ENCODE measurements around the gene RUFY4.

RUFY4 gene

GRCh38 chr2:218069606-218070300 lies 700 bp downstream of the RUFY4 start:
- no peak for DNase-seq (ENCODE audit: low read depth)
- TF ChIP-seq CTCF (IDR thresholded peaks at IDR 0.05; ENCODE audit: control insufficient read depth, insufficient read depth, low read depth, low read length, missing control alignments), result no peak
- no peak overlapping the region for H3K4me3 ChIP-seq (ENCODE audit: control insufficient read depth, low read depth, low read length)

GRCh38 chr2:218070587-218070986 lies 1.5 kb downstream of the RUFY4 start:
- no peak for TF ChIP-seq CTCF (IDR thresholded peaks at IDR 0.05; ENCODE audit: control insufficient read depth, insufficient read depth, low read depth, low read length, missing control alignments)
- no peak overlapping the region for H3K4me3 ChIP-seq (ENCODE audit: control insufficient read depth, low read depth, low read length)
- DNase-seq (ENCODE audit: low read depth), result no peak

- no peak overlapping the region for H3K4me3 ChIP-seq (ENCODE audit: control insufficient read depth, low read depth, low read length)
- TF ChIP-seq CTCF (IDR thresholded peaks at IDR 0.05; ENCODE audit: control insufficient read depth, insufficient read depth, low read depth, low read length, missing control alignments), result no peak
- DNase-seq (ENCODE audit: low read depth), result no peak
Measured at GRCh38 chr2:218071218-218071937, 2.3 kb downstream of the RUFY4 start.

GRCh38 chr2:218072002-218072401 lies 2.9 kb downstream of the RUFY4 start:
- H3K4me3 ChIP-seq (ENCODE audit: control insufficient read depth, low read depth, low read length), result no peak overlapping the region
- DNase-seq (ENCODE audit: low read depth), result no peak
- no peak for TF ChIP-seq CTCF (IDR thresholded peaks at IDR 0.05; ENCODE audit: control insufficient read depth, insufficient read depth, low read depth, low read length, missing control alignments)

- H3K4me3 ChIP-seq (ENCODE audit: control insufficient read depth, low read depth, low read length), result no peak overlapping the region
- no peak for TF ChIP-seq CTCF (IDR thresholded peaks at IDR 0.05; ENCODE audit: control insufficient read depth, insufficient read depth, low read depth, low read length, missing control alignments)
- DNase-seq (ENCODE audit: low read depth), result no peak
Measured at GRCh38 chr2:218072478-218073024, 3.5 kb downstream of the RUFY4 start.

GRCh38 chr2:218073185-218073584 lies 4.1 kb downstream of the RUFY4 start:
- no peak for DNase-seq (ENCODE audit: low read depth)
- TF ChIP-seq CTCF (IDR thresholded peaks at IDR 0.05; ENCODE audit: control insufficient read depth, insufficient read depth, low read depth, low read length, missing control alignments), result no peak
- H3K4me3 ChIP-seq (ENCODE audit: control insufficient read depth, low read depth, low read length), result no peak overlapping the region
